ENCODE data around the gene CALCOCO1.

GRCh38 chr12:53686436-53686835 lies 40.8 kb downstream of the CALCOCO1 start:
- TF ChIP-seq POLR2A (IDR thresholded peaks at IDR 0.05) = no peak
- no peak for TF ChIP-seq CTCF (IDR thresholded peaks at IDR 0.05)
- TF ChIP-seq POLR2AphosphoS5 (IDR thresholded peaks at IDR 0.05; ENCODE audit: insufficient read depth in 1 of 2, low read depth in 1 of 2) = no peak
